ENCODE data around the gene DNM2. TPM values are rescaled to one million over a fixed set of nuclear protein-coding genes. Genes with fewer than 3 reads are reported as not detected.

DNM2 gene
- total RNA-seq, 1 donor from 2014 or later = 129 TPM

- peak overlapping the region; percentile 47 for H3K9ac ChIP-seq (ENCODE audit: low read length)
- H2AFZ ChIP-seq (ENCODE audit: low read depth, low read length) = no peak overlapping the region
- peak overlapping the region; percentile 66 for H3K4me2 ChIP-seq (ENCODE audit: low read length)
- no peaks in the 10 kb centered on the region for H3K27me3 Mint-ChIP-seq (ENCODE audit: low read depth, unreplicated experiment)
- FAIRE-seq = peak; percentile 47
- H3K4me1 Mint-ChIP-seq (ENCODE audit: low read depth, unreplicated experiment) = peaks cover 21% of the 10 kb centered on the region
- H3K4me3 ChIP-seq (ENCODE audit: insufficient read depth, low read depth, low read length) = no peak overlapping the region
- H3K27ac ChIP-seq (ENCODE audit: low read depth, low read length) = peak overlapping the region; percentile 80
- peaks cover 25% of the 10 kb centered on the region for H3K36me3 Mint-ChIP-seq (ENCODE audit: low read depth, unreplicated experiment)
- no peaks in the 10 kb centered on the region for H4K20me1 ChIP-seq (ENCODE audit: insufficient read depth, low read length)
- H3K27me3 ChIP-seq (ENCODE audit: insufficient read depth, low read length) = no peaks in the 10 kb centered on the region
- H3K79me2 ChIP-seq (ENCODE audit: insufficient read depth, low read length) = peaks cover 30% of the 10 kb centered on the region
- peak; percentile 94 for DNase-seq (ENCODE audit: low read depth)
- peak overlapping the region; percentile 85 for H3K27ac Mint-ChIP-seq (ENCODE audit: unreplicated experiment)
- peak overlapping the region; percentile 31 for H3K4me3 Mint-ChIP-seq (ENCODE audit: unreplicated experiment)
- no peaks in the 10 kb centered on the region for H3K9me3 Mint-ChIP-seq (ENCODE audit: unreplicated experiment)
- H3K4me1 ChIP-seq (ENCODE audit: insufficient read depth, low read length) = peaks cover 49% of the 10 kb centered on the region
- peaks cover 6% of the 10 kb centered on the region for H3K36me3 ChIP-seq (ENCODE audit: insufficient read depth, low read length)
- TF ChIP-seq, protein P1, sequence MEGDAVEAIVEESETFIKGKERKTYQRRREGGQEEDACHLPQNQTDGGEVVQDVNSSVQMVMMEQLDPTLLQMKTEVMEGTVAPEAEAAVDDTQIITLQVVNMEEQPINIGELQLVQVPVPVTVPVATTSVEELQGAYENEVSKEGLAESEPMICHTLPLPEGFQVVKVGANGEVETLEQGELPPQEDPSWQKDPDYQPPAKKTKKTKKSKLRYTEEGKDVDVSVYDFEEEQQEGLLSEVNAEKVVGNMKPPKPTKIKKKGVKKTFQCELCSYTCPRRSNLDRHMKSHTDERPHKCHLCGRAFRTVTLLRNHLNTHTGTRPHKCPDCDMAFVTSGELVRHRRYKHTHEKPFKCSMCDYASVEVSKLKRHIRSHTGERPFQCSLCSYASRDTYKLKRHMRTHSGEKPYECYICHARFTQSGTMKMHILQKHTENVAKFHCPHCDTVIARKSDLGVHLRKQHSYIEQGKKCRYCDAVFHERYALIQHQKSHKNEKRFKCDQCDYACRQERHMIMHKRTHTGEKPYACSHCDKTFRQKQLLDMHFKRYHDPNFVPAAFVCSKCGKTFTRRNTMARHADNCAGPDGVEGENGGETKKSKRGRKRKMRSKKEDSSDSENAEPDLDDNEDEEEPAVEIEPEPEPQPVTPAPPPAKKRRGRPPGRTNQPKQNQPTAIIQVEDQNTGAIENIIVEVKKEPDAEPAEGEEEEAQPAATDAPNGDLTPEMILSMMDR (IDR thresholded peaks at IDR 0.05; ENCODE audit: insufficient read depth, low read depth, low read length) = no peak
- no peak for TF ChIP-seq EZH2 (IDR thresholded peaks at IDR 0.05; ENCODE audit: insufficient read depth, low read length)
- no peaks in the 10 kb centered on the region for H3K9me3 ChIP-seq (ENCODE audit: insufficient read depth, low read depth, low read length)
These were observed 95.1 kb downstream of the DNM2 start for GRCh38 chr19:10812902-10813404.

DNA sequence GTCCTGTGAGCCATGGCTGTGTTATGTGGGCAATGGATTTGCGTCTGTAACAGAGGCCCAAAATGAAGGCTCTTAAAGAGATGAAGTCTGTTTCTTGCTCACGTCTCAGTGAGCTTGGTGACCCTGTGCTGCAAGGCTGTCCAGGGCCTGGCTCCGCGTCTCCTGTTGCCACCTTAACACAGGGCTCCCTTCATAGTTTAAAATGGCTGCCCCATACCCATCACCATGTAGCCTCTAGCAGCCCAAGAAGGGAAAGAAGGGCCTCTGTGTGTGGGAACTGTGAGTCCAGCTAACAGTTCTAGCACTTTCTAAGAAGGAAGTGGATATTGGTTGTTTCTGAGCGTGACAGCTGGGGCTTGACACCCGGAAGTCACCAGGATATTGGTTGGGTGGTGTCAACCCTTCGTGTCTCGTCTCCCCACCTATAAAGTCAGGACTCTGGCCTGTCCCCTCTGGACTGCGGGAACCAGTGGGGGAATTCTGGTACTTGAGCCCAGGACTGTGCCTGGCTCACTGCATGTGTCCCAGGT is 97.2 kb downstream of the DNM2 start:
- peaks cover 17% of the 10 kb centered on the region for H3K36me3 Mint-ChIP-seq (ENCODE audit: low read depth, unreplicated experiment)
- Histone ChIP-seq H4K20me1 (ENCODE audit: insufficient read depth, low read length) (no peaks in the 10 kb centered on the region), H3K4me2 (ENCODE audit: low read length) (no peak overlapping the region), H3K27ac (ENCODE audit: low read depth, low read length) (no peak overlapping the region), H3K4me3 (ENCODE audit: insufficient read depth, low read depth, low read length) (no peak overlapping the region), H3K9me3 (ENCODE audit: insufficient read depth, low read depth, low read length) (no peaks in the 10 kb centered on the region), H3K4me1 (ENCODE audit: insufficient read depth, low read length) (peaks cover 44% of the 10 kb centered on the region), H3K27me3 (ENCODE audit: insufficient read depth, low read length) (no peaks in the 10 kb centered on the region), H3K79me2 (ENCODE audit: insufficient read depth, low read length) (peaks cover 30% of the 10 kb centered on the region), H2AFZ (ENCODE audit: low read depth, low read length) (no peak overlapping the region), H3K9ac (ENCODE audit: low read length) (no peak overlapping the region), H3K36me3 (ENCODE audit: insufficient read depth, low read length) (peaks cover 6% of the 10 kb centered on the region)
- H3K9me3 Mint-ChIP-seq (ENCODE audit: unreplicated experiment) = no peaks in the 10 kb centered on the region
- no peak overlapping the region for H3K27ac Mint-ChIP-seq (ENCODE audit: unreplicated experiment)
- FAIRE-seq (no peak), DNase-seq (ENCODE audit: low read depth) (no peak)
- TF ChIP-seq EZH2 (IDR thresholded peaks at IDR 0.05; ENCODE audit: insufficient read depth, low read length) = no peak
- TF ChIP-seq, protein P1 (IDR thresholded peaks at IDR 0.05; ENCODE audit: insufficient read depth, low read depth, low read length) = no peak
- H3K4me3 Mint-ChIP-seq (ENCODE audit: unreplicated experiment) = no peak overlapping the region
- no peaks in the 10 kb centered on the region for H3K27me3 Mint-ChIP-seq (ENCODE audit: low read depth, unreplicated experiment)
- peaks cover 15% of the 10 kb centered on the region for H3K4me1 Mint-ChIP-seq (ENCODE audit: low read depth, unreplicated experiment)

DNA sequence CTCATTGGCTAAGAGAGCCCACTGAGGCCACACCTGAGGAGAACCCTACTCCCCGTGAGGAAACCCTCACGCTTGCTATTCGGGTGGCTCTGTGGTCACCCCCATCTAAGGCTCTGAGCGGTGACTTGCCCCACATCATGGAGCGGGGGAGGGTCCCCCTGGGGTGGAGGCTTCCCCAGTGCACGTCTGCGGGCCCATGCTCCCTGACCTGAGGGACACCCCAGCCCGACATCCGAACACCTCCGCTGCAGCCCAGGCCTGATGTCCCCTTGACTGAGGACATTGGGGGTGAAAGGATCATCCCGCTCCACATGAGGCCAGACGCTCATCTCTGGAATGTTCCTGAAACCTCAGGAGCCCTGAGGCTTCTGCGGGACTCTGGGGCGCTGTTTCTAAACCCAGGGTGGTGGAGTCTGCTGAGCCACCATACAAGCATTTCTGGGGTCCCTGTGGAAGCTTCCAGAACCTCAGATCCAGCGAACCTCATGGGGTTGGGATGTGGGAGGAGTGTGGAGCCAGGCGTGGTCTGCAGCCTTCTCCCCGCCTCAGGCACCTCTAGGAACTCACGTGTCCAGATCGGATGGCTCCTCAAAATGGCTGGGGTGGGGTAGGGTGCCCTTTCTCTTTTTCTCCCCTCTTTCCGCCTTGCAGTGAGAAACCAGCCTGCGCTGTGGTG is 98.2 kb downstream of the DNM2 start:
- peak overlapping the region; percentile 92 for H3K27ac ChIP-seq (ENCODE audit: low read depth, low read length)
- no peaks in the 10 kb centered on the region for H3K9me3 Mint-ChIP-seq (ENCODE audit: unreplicated experiment)
- DNase-seq (ENCODE audit: low read depth) = no peak

More for the DNA sequence above, 98.2 kb downstream of the DNM2 start:
- Mint-ChIP-seq H3K27ac (ENCODE audit: unreplicated experiment) (peak overlapping the region; percentile 47), H3K4me1 (ENCODE audit: low read depth, unreplicated experiment) (peaks cover 15% of the 10 kb centered on the region), H3K36me3 (ENCODE audit: low read depth, unreplicated experiment) (peaks cover 27% of the 10 kb centered on the region), H3K4me3 (ENCODE audit: unreplicated experiment) (peak overlapping the region; percentile 20), H3K27me3 (ENCODE audit: low read depth, unreplicated experiment) (no peaks in the 10 kb centered on the region)
- Histone ChIP-seq H3K36me3 (ENCODE audit: insufficient read depth, low read length) (peaks cover 11% of the 10 kb centered on the region), H3K4me1 (ENCODE audit: insufficient read depth, low read length) (peaks cover 44% of the 10 kb centered on the region), H3K27me3 (ENCODE audit: insufficient read depth, low read length) (no peaks in the 10 kb centered on the region), H3K4me2 (ENCODE audit: low read length) (peak overlapping the region; percentile 79), H3K79me2 (ENCODE audit: insufficient read depth, low read length) (peaks cover 30% of the 10 kb centered on the region), H2AFZ (ENCODE audit: low read depth, low read length) (no peak overlapping the region), H4K20me1 (ENCODE audit: insufficient read depth, low read length) (no peaks in the 10 kb centered on the region), H3K4me3 (ENCODE audit: insufficient read depth, low read depth, low read length) (peak overlapping the region; percentile 57), H3K9me3 (ENCODE audit: insufficient read depth, low read depth, low read length) (no peaks in the 10 kb centered on the region), H3K9ac (ENCODE audit: low read length) (peak overlapping the region; percentile 83)
- no peak for TF ChIP-seq EZH2 (IDR thresholded peaks at IDR 0.05; ENCODE audit: insufficient read depth, low read length)
- TF ChIP-seq, protein P1 (IDR thresholded peaks at IDR 0.05; ENCODE audit: insufficient read depth, low read depth, low read length) = no peak
- FAIRE-seq = no peak

Measured in astrocyte (in vitro differentiated cells and primary cell).